H1 (cell line): Measurements from ENCODE around the gene ZNF598. TPM values are rescaled to one million over a fixed set of nuclear protein-coding genes. Genes with fewer than 3 reads are reported as not detected.

ENCODE experiments used
- CTCF ChIA-PET: fragments of 300-600 bp; sonication (Branson Sonifier 250); formaldehyde crosslinking; loops from one replicate; lab custom pipeline; 2021; ENCODE audit not compliant: partially characterized antibody; lab: Charles Lee
- POLR2A ChIA-PET: fragments of 300-600 bp; sonication (Branson Sonifier 250); formaldehyde crosslinking; loops from one replicate; lab custom pipeline; 2021; ENCODE audit warnings: inconsistent platforms; ENCODE audit not compliant: partially characterized antibody; lab: Charles Lee
- DNase-seq, 2 experiments: peaks; one replicate each; pipeline versions ENCODE4 v3.0.0 to v3.0.0-alpha.2; 2010 to 2022; ENCODE audit warnings: low spot score in 2 of 2, low read depth in 1 of 2, mixed read lengths in 1 of 2
- FAIRE-seq: peaks from 2 replicates; lab custom pipeline; 2011; peaks lifted over from hg19 to GRCh38; lab: Jason Lieb, UNC
- H2AFZ ChIP-seq: 2 replicates; pipeline ENCODE4 v1.8.1; 2012; ENCODE audit warnings: low read length, inconsistent platforms
- H2AK5ac ChIP-seq: 2 replicates; pipeline ENCODE4 v1.6.1; 2013; ENCODE audit warnings: low read depth, low read length
- H2BK120ac ChIP-seq: replicated peaks from 2 replicates; pipeline ENCODE3; 2013; ENCODE audit warnings: low read depth, low read length, inconsistent platforms
- H2BK12ac ChIP-seq: 2 replicates; pipeline ENCODE4 v1.6.1; 2013; ENCODE audit warnings: low read depth, low read length
- H2BK15ac ChIP-seq: 2 replicates; pipeline ENCODE4 v1.6.1; 2013; ENCODE audit warnings: low read length
- H2BK20ac ChIP-seq: 2 replicates; pipeline ENCODE4 v1.6.1; 2013; ENCODE audit warnings: low read length
- H2BK5ac ChIP-seq: 2 replicates; pipeline ENCODE4 v1.6.1; 2013; ENCODE audit warnings: low read depth, low read length
- H3K14ac ChIP-seq: 2 replicates; pipeline ENCODE4 v1.6.1; 2013; ENCODE audit warnings: inconsistent platforms; ENCODE audit not compliant: insufficient read length
- H3K18ac ChIP-seq: 2 replicates; pipeline ENCODE4 v1.6.1; 2013; ENCODE audit warnings: low read length; ENCODE audit errors: extremely low read depth
- H3K23ac ChIP-seq: 2 replicates; pipeline ENCODE4 v1.6.1; 2013; ENCODE audit warnings: inconsistent platforms; ENCODE audit not compliant: insufficient read length
- H3K23me2 ChIP-seq: 2 replicates; pipeline ENCODE4 v1.6.1; 2013; ENCODE audit warnings: low read depth, low read length
- H3K27ac ChIP-seq: 2 replicates; pipeline ENCODE4 v1.6.1; 2011; ENCODE audit warnings: low read depth, low read length, inconsistent platforms
- H3K27me3 ChIP-seq, 4 experiments: replicated peaks in 1 of 4; 1 replicate in 1 of 4; 2 replicates in 3 of 4; pipeline versions ENCODE4 v1.6.1 to v1.8.1; 2011 to 2013; ENCODE audit warnings: low read length in 3 of 4, mild to moderate bottlenecking in 3 of 4, inconsistent platforms in 2 of 4, mixed read lengths in 2 of 4, moderate library complexity in 1 of 4; ENCODE audit not compliant: control insufficient read depth in 3 of 4, insufficient read depth in 3 of 4; ENCODE audit errors: extremely low read depth in 1 of 4
- H3K36me3 ChIP-seq, 4 experiments: 2 replicates each; pipeline versions ENCODE4 v1.6.1 to v1.8.1; 2011 to 2013; ENCODE audit warnings: mild to moderate bottlenecking in 4 of 4, low read length in 3 of 4, moderate library complexity in 2 of 4, control low read depth in 1 of 4, inconsistent platforms in 1 of 4; ENCODE audit not compliant: insufficient read depth in 4 of 4, control insufficient read depth in 2 of 4
- H3K4ac ChIP-seq: replicated peaks from 2 replicates; pipeline ENCODE3; 2013; ENCODE audit warnings: low read length, low read depth, mixed read lengths, inconsistent platforms; ENCODE audit not compliant: insufficient read length
- H3K4me1 ChIP-seq, 4 experiments: replicated peaks in 1 of 4; 1 replicate in 1 of 4; 2 replicates in 3 of 4; pipeline versions ENCODE4 v1.6.1 to v1.8.1; 2011 to 2013; ENCODE audit warnings: low read length in 3 of 4, inconsistent platforms in 2 of 4, mixed read lengths in 1 of 4; ENCODE audit not compliant: insufficient read depth in 4 of 4, control insufficient read depth in 3 of 4
- H3K4me2 ChIP-seq, 2 experiments: 2 replicates each; pipeline versions ENCODE4 v1.6.1 to v1.8.1; 2011 to 2013; ENCODE audit warnings: low read depth in 2 of 2, low read length in 2 of 2, control low read depth in 1 of 2, inconsistent platforms in 1 of 2, mild to moderate bottlenecking in 1 of 2; ENCODE audit not compliant: insufficient read depth in 1 of 2
- H3K4me3 ChIP-seq, 4 experiments: fragments of 200-600, 300-600 bp in 1 of 4; sonication (generic), shearing (Covaris generic), sonication (Bioruptor Twin) in 1 of 4; 2 replicates each; pipeline versions ENCODE4 v1.5.1 to v1.8.1; 2011 to 2016; ENCODE audit warnings: low read length in 4 of 4, low read depth in 3 of 4, control low read depth in 2 of 4, inconsistent platforms in 2 of 4, mild to moderate bottlenecking in 2 of 4, mixed read lengths in 1 of 4, moderate library complexity in 1 of 4; ENCODE audit not compliant: insufficient read depth in 2 of 4; ENCODE audit errors: extremely low read depth in 1 of 4
- H3K56ac ChIP-seq: replicated peaks from 2 replicates; pipeline ENCODE3; 2013; ENCODE audit warnings: low read depth, mild to moderate bottlenecking, mixed read lengths, low read length, inconsistent platforms; ENCODE audit not compliant: insufficient read length
- H3K79me1 ChIP-seq: 2 replicates; pipeline ENCODE4 v1.6.1; 2013; ENCODE audit warnings: low read depth, low read length, control low read depth
- H3K79me2 ChIP-seq, 2 experiments: 2 replicates each; pipeline versions ENCODE4 v1.6.1 to v1.8.1; 2012 to 2013; ENCODE audit warnings: low read length in 2 of 2, mild to moderate bottlenecking in 2 of 2, inconsistent platforms in 1 of 2; ENCODE audit not compliant: insufficient read depth in 2 of 2, control insufficient read depth in 1 of 2
- H3K9ac ChIP-seq, 4 experiments: replicated peaks in 1 of 4; 1 replicate in 1 of 4; 2 replicates in 3 of 4; pipeline versions ENCODE4 v1.6.1 to v1.8.1; 2011 to 2013; ENCODE audit warnings: low read depth in 3 of 4, low read length in 3 of 4, control low read depth in 2 of 4, mild to moderate bottlenecking in 2 of 4, moderate library complexity in 2 of 4, inconsistent platforms in 1 of 4; ENCODE audit errors: extremely low read depth in 1 of 4
- H3K9me3 ChIP-seq, 2 experiments: 2 replicates each; pipeline versions ENCODE4 v1.6.1 to v1.8.1; 2012 to 2013; ENCODE audit warnings: mild to moderate bottlenecking in 2 of 2, moderate library complexity in 2 of 2, control low read depth in 1 of 2, inconsistent platforms in 1 of 2, low read depth in 1 of 2, low read length in 1 of 2, mixed read lengths in 1 of 2; ENCODE audit not compliant: insufficient read depth in 2 of 2
- H4K20me1 ChIP-seq, 2 experiments: replicated peaks in 1 of 2; 2 replicates each; pipeline versions ENCODE3 to v1.8.1; 2011 to 2013; ENCODE audit warnings: inconsistent platforms in 2 of 2, low read length in 2 of 2, mild to moderate bottlenecking in 1 of 2; ENCODE audit not compliant: insufficient read depth in 2 of 2, control insufficient read depth in 1 of 2
- H4K5ac ChIP-seq: 2 replicates; pipeline ENCODE4 v1.6.1; 2013; ENCODE audit warnings: low read length, low read depth, mixed read lengths, inconsistent platforms; ENCODE audit not compliant: insufficient read length
- H4K8ac ChIP-seq: 2 replicates; pipeline ENCODE4 v1.8.0; 2013; ENCODE audit warnings: mild to moderate bottlenecking, moderate library complexity, low read length, inconsistent platforms; ENCODE audit not compliant: insufficient read depth; ENCODE audit errors: extremely low read depth
- H4K91ac ChIP-seq: replicated peaks from 2 replicates; pipeline ENCODE3; 2013; ENCODE audit warnings: low read length, mixed read lengths, inconsistent platforms; ENCODE audit not compliant: insufficient read length
- CTBP2 ChIP-seq: IDR thresholded peaks from 2 replicates; pipeline ENCODE4 v1.7.0; 2011; ENCODE audit warnings: borderline replicate concordance, mild to moderate bottlenecking, moderate library complexity, mixed read lengths, low read length; ENCODE audit not compliant: insufficient read depth, insufficient read length
- KDM5A ChIP-seq: fragments of 200-600 bp; IDR thresholded peaks from 2 replicates; pipeline ENCODE4 v1.7.1; 2012; ENCODE audit warnings: mild to moderate bottlenecking, low read length, inconsistent platforms, mixed read lengths
- POLR2A ChIP-seq, 2 experiments: IDR thresholded peaks; 1 replicate in 1 of 2; 2 replicates in 1 of 2; pipeline ENCODE4 v1.6.1; 2011; ENCODE audit warnings: low read depth in 2 of 2, low read length in 2 of 2, mild to moderate bottlenecking in 2 of 2; ENCODE audit errors: control extremely low read depth in 1 of 2
- SIN3A ChIP-seq, 2 experiments: IDR thresholded peaks in 1 of 2; conservative IDR thresholded peaks in 1 of 2; 2 replicates each; pipeline ENCODE4 v1.6.1; 2011 to 2012; ENCODE audit warnings: low read length in 2 of 2, improper control_type of control experiment in 1 of 2, low read depth in 1 of 2, mild to moderate bottlenecking in 1 of 2
- SIX5 ChIP-seq: IDR thresholded peaks from 2 replicates; pipeline ENCODE4 v1.6.1; 2011; ENCODE audit warnings: mild to moderate bottlenecking, low read depth, low read length
- WGBS, 2 experiments: shearing (Covaris generic) in 1 of 2; methylation state at CpG; one replicate each; pipeline versions ENCODE4 v1.1.6 to v1.1.7; 2013 to 2015; ENCODE audit warnings: low lambda C conversion rate in 2 of 2, mixed read lengths in 2 of 2, inconsistent platforms in 1 of 2, low coverage in 1 of 2, missing lambda C conversion rate in 1 of 2; ENCODE audit not compliant: insufficient replicate concordance in 2 of 2, insufficient coverage in 1 of 2, insufficient read length in 1 of 2; ENCODE audit errors: extremely low coverage in 1 of 2, missing lambda C conversion rate in 1 of 2; 5-methylcytosine and 5-hydroxymethylcytosine counted together
- polyA plus RNA-seq, 7 experiments: library from polyadenylated mRNA; depleted of rRNA in 3 of 7; stranded (reverse) in 5 of 7; unstranded in 2 of 7; fragments of >200 nt in 5 of 7; fragments of 200-250 nt in 2 of 7; gene quantifications; 1 replicate in 5 of 7; 2 replicates in 1 of 7; 4 replicates in 1 of 7; pipeline versions ENCODE4 v1.2.1 to v1.2.3, GENCODE V29; 2011 to 2013; ENCODE audit warnings: missing spikeins in 2 of 7, mixed read lengths in 2 of 7
- total RNA-seq: library from RNA; stranded (reverse); fragmentation: NEBNext Ultra II Directional; extraction: Animal tissue kit (Norgen Biotek cat#: 25700); gene quantifications from 2 replicates; pipeline ENCODE4 v1.2.1, GENCODE V29; 2021

Gene ZNF598
- total and polyA plus RNA-seq, 2 of the 8 experiments (the other 6 are each of a cell fraction or from before 2014, with no cell fraction given), result 29.3 to 47.6 TPM

- TF ChIP-seq SIN3A (conservative IDR thresholded peaks at IDR 0.05 in 1 of 2, IDR thresholded peaks at IDR 0.05 in 1 of 2; ENCODE audit: low read depth in 1 of 2, low read length in 2 of 2) (no peak), SIX5 (no peak), KDM5A (no peak), CTBP2 (no peak), POLR2A (IDR thresholded peaks at IDR 0.05; ENCODE audit: control extremely low read depth in 1 of 2, low read depth in 2 of 2, low read length in 2 of 2) (no peak)
- Histone ChIP-seq H3K23ac (no peak overlapping the region), H2BK15ac (no peak overlapping the region), H3K4me2 (no peak overlapping the region), H3K27ac (no peak overlapping the region), H3K36me3 (peaks cover 0 to 5% (median 0%) of the 10 kb centered on the region in 4 experiments; a peak in 1 of 8 replicates), H3K9me3 (no peaks in the 10 kb centered on the region), H2AK5ac (no peak overlapping the region), H2BK120ac (no peak overlapping the region), H4K5ac (no peak overlapping the region), H3K18ac (no peak overlapping the region), H3K23me2 (peaks cover 8% of the 10 kb centered on the region; the same call in 1 of the 2 replicates), H2BK20ac (no peak overlapping the region), H2AFZ (no peak overlapping the region), H3K14ac (no peak overlapping the region), H4K8ac (no peak overlapping the region), H3K4me1 (peaks cover 0 to 15% (median 2%) of the 10 kb centered on the region in 4 experiments; a peak in 4 of 7 replicates), H3K27me3 (peaks cover 18 to 28% (median 22%) of the 10 kb centered on the region in 4 experiments), H3K79me1 (no peaks in the 10 kb centered on the region), H2BK12ac (no peak overlapping the region), H3K9ac (no peak overlapping the region), H4K91ac (no peak overlapping the region), H4K20me1 (no peaks in the 10 kb centered on the region), H2BK5ac (no peak overlapping the region), H3K56ac (no peak overlapping the region), H3K79me2 (no peaks in the 10 kb centered on the region), H3K4me3 (no peak overlapping the region), H3K4ac (no peak overlapping the region)
- CTCF ChIA-PET, result interaction anchor here (0.8 to 3.3 kb wide), 19 partner anchors 8 to 166 kb away, joined by 3 to 18 read pairs (median 5); partner anchors contain the start of gene PKD1
- 94% methylated on average over 7 of the region's 7 CpGs; no CpG with 5 or more reads in 1 of the 2 experiments for WGBS, 2 experiments
- FAIRE-seq, result no peak
- DNase-seq, result no peak
- POLR2A ChIA-PET, result interaction anchor here (0.9 to 1.3 kb wide), 4 partner anchors 11 to 137 kb away, joined by 3 to 7 read pairs (median 6); partner anchors contain the start of gene RPS2
Measured at GRCh38 chr16:2015947-2016208, 6.3 kb upstream of the ZNF598 start.
